ENCODE results near the gene EDDM3A.
"Not testable (repeated sequence)": the region's sequence is repeated elsewhere in the genome, so short reads cannot be mapped to it uniquely, and the experiment has no call there.

The EDDM3A gene

DNA sequence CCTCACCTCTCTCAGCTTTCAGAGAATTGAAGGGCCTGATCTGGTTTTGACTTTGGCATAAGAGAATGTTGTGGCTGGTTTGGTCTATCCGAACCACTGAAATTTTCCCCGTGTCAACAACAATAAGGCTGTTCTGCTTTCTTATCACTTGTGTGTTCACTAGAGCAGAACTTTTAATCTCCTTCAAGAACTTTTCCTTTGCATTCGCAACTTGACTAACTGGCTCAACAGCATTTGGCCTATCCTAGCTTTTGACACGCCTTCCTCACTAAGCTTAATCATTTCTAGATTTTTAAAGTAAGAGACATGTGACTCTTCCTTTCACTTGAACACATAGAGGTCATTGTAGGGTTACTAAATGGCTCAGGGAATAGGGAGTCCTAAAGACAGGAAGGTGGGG, 25.9 kb upstream of the EDDM3A start:
- Mint-ChIP-seq H3K27ac (no peak overlapping the region), H3K36me3 (ENCODE audit: low read depth) (no peaks in the 10 kb centered on the region), H3K27me3 (ENCODE audit: low read depth) (peaks cover 27% of the 10 kb centered on the region), H3K9me3 (no peaks in the 10 kb centered on the region), H3K4me1 (ENCODE audit: low read depth) (peaks cover 3% of the 10 kb centered on the region), H3K4me3 (no peak overlapping the region)
- DNase-seq (ENCODE audit: low spot score): no peak

- Mint-ChIP-seq H3K27me3 (ENCODE audit: low read depth) (peaks cover 27% of the 10 kb centered on the region), H3K4me1 (ENCODE audit: low read depth) (peaks cover 3% of the 10 kb centered on the region), H3K4me3 (no peak overlapping the region), H3K36me3 (ENCODE audit: low read depth) (no peaks in the 10 kb centered on the region), H3K9me3 (no peaks in the 10 kb centered on the region), H3K27ac (no peak overlapping the region)
- DNase-seq (ENCODE audit: low spot score): no peak
These were observed 24.9 kb upstream of the EDDM3A start for GRCh38 chr14:20720741-20721140.

GRCh38 chr14:20722016-20722415, 23.7 kb upstream of the EDDM3A start:
- Mint-ChIP-seq H3K27me3 (ENCODE audit: low read depth) (peaks cover 24% of the 10 kb centered on the region), H3K9me3 (no peaks in the 10 kb centered on the region), H3K27ac (no peak overlapping the region), H3K36me3 (ENCODE audit: low read depth) (no peaks in the 10 kb centered on the region), H3K4me3 (no peak overlapping the region), H3K4me1 (ENCODE audit: low read depth) (peaks cover 3% of the 10 kb centered on the region)
- DNase-seq (ENCODE audit: low spot score): no peak

GRCh38 chr14:20723488-20723887, 22.2 kb upstream of the EDDM3A start:
- Mint-ChIP-seq H3K4me1 (ENCODE audit: low read depth) (peaks cover 3% of the 10 kb centered on the region), H3K27me3 (ENCODE audit: low read depth) (peaks cover 31% of the 10 kb centered on the region), H3K36me3 (ENCODE audit: low read depth) (no peaks in the 10 kb centered on the region), H3K4me3 (no peak overlapping the region), H3K27ac (no peak overlapping the region), H3K9me3 (no peaks in the 10 kb centered on the region)
- DNase-seq (ENCODE audit: low spot score): no peak

DNA sequence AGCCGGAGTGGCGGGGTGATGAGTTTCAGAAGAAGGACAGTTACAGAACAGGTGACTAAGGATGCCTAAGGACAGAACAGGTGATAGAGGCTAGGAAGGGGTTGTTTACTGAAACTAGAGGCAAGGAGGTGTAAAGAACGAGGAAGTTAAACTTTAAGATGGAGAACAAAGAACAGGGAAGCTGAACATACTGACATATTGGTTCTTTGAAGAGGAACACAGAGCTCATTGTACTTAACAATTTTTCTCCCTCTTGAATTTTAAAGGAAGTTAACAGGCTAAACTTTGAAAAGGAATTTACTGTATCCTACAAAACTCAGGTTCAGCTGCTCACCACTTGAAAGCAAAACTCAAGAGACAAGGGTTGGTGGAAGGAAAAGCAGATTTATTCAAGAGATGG, 19.6 kb upstream of the EDDM3A start:
- not testable (repeated sequence) for H3K9me3 Mint-ChIP-seq; DNase-seq (ENCODE audit: low spot score); H3K27ac Mint-ChIP-seq; H3K4me1 Mint-ChIP-seq (ENCODE audit: low read depth); H3K36me3 Mint-ChIP-seq (ENCODE audit: low read depth); H3K4me3 Mint-ChIP-seq
- H3K27me3 Mint-ChIP-seq (ENCODE audit: low read depth): peaks cover 31% of the 10 kb centered on the region

- peaks cover 29% of the 10 kb centered on the region for H3K27me3 Mint-ChIP-seq (ENCODE audit: low read depth)
- H3K9me3 Mint-ChIP-seq: no peaks in the 10 kb centered on the region
- no peak for DNase-seq (ENCODE audit: low spot score)
- H3K4me1 Mint-ChIP-seq (ENCODE audit: low read depth): no peaks in the 10 kb centered on the region
- no peak overlapping the region for H3K27ac Mint-ChIP-seq
- no peaks in the 10 kb centered on the region for H3K36me3 Mint-ChIP-seq (ENCODE audit: low read depth)
- H3K4me3 Mint-ChIP-seq: no peak overlapping the region
These were observed 19.2 kb upstream of the EDDM3A start for GRCh38 chr14:20726531-20726930.

DNA sequence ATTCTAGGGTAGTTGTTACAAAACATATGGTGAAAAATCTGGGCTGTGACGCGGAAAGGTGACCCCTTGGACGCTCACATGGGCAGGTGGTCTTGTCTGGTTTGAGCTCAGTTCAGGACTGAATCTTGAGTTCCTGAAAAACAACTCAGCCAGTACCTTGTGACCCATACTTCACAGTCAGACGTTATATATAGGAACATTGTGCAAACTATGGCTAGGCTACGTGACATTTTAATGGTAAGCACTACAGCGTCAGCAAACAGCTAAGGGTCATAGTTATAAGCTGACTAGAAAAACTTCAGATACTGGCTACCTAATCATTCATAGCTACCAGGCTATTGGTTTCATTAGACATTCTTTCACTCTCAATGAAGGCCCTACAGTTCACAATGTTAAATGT, 14.8 kb upstream of the EDDM3A start:
- DNase-seq (ENCODE audit: low spot score): no peak
- H3K36me3 Mint-ChIP-seq (ENCODE audit: low read depth): no peaks in the 10 kb centered on the region
- peaks cover 9% of the 10 kb centered on the region for H3K27me3 Mint-ChIP-seq (ENCODE audit: low read depth)

DNA sequence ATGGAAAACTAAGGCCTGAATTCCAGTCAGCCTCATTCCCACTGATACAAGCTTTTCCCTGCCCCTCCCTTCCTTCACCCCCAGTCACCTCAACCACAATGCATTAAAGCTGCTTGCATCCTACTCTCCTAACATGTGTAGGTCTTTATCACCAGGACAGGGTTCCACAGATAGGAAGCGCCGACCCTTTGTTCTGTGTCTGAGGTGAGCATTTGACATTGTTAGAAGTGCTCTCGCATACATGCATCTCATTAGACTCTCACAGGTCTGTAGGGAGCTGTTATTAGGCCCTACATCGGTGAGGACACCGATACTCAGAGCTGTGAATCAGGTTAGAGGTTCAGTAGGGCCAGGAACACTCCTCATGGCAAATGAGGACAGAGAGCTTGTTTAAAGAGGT, 13.2 kb upstream of the EDDM3A start:
- H3K27ac Mint-ChIP-seq: no peak overlapping the region
- H3K4me3 Mint-ChIP-seq: no peak overlapping the region
- no peak for DNase-seq (ENCODE audit: low spot score)
- H3K4me1 Mint-ChIP-seq (ENCODE audit: low read depth): peaks cover 3% of the 10 kb centered on the region
- no peaks in the 10 kb centered on the region for H3K36me3 Mint-ChIP-seq (ENCODE audit: low read depth)
- peaks cover 7% of the 10 kb centered on the region for H3K27me3 Mint-ChIP-seq (ENCODE audit: low read depth)
- no peaks in the 10 kb centered on the region for H3K9me3 Mint-ChIP-seq

More for the DNA sequence above, 14.8 kb upstream of the EDDM3A start:
- Mint-ChIP-seq H3K4me1 (ENCODE audit: low read depth) (peaks cover 3% of the 10 kb centered on the region), H3K27ac (no peak overlapping the region), H3K9me3 (no peaks in the 10 kb centered on the region), H3K4me3 (no peak overlapping the region)

DNA sequence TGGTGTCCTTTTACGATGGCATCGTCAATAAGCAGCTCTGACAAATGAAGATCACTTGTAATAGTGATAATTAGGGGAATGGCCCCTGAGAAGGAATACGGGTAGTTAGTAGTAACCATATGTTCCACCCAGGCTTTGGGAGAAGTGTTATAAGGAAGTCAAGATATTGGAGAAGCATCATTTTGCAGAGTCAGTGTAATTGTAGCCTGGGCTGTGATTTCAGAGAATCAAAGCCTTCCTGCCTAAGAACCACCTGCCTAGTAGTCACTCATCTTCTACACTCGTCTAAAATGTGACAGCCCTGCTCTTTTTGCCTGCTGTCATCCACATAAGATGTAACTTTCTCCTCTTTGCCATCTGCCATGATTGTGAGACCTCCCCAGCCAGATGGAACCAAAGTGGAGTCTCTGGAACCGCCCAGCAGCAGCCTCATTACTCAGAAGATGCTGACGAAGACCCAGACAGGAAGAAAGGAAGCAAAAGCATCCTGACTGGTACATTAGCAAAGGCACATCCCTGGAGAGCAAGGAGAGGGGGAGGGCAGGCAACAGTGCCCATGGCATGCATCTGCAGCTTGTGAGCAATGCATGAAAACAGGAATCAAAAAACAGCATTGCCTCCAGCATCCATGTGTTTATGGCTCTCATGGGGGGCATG, 12.6 kb upstream of the EDDM3A start:
- DNase-seq (ENCODE audit: low spot score): no peak
- Mint-ChIP-seq H3K4me1 (ENCODE audit: low read depth) (peaks cover 3% of the 10 kb centered on the region), H3K27ac (no peak overlapping the region), H3K36me3 (ENCODE audit: low read depth) (no peaks in the 10 kb centered on the region), H3K9me3 (no peaks in the 10 kb centered on the region), H3K4me3 (no peak overlapping the region), H3K27me3 (ENCODE audit: low read depth) (peaks cover 4% of the 10 kb centered on the region)

DNA sequence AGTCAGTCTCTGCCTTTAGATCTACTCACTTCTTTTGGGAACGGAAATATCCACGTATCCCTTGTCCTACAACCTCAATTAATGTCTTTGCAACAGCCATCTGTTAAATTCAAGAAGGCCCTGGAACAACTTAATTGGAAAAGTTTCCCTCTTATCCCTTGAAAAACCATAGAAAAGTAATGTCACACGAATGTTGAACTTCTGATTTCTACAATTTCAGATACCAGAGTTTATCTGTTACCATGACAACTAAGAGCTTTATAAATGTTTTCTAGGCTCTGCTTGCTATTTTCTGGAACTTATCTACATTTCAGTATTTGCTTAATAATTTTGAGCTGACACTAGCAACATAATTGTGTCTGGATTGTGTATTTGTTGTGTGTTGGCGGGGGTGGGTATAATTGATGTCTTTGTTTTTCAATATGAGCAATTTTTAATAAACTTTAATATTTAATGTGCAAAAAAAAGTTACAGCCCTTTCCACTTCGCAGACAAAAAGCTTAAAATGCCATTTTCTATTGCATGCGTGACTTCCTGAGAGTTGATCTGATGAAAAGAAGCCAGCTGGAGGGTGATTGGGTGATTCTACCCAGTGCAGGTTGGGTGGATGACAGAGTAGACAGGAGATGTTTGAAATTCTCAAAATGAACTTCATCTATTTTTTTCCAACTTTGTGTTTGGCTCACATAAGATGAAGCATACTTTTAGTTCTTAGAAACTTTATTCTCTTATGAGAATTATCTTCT, 11.8 kb upstream of the EDDM3A start:
- no peak overlapping the region for H3K27ac Mint-ChIP-seq
- H3K36me3 Mint-ChIP-seq (ENCODE audit: low read depth): no peaks in the 10 kb centered on the region
- peaks cover 3% of the 10 kb centered on the region for H3K4me1 Mint-ChIP-seq (ENCODE audit: low read depth)
- no peak overlapping the region for H3K4me3 Mint-ChIP-seq
- peaks cover 4% of the 10 kb centered on the region for H3K27me3 Mint-ChIP-seq (ENCODE audit: low read depth)
- no peaks in the 10 kb centered on the region for H3K9me3 Mint-ChIP-seq
- DNase-seq (ENCODE audit: low spot score): no peak

- no peaks in the 10 kb centered on the region for H3K36me3 Mint-ChIP-seq (ENCODE audit: low read depth)
- H3K9me3 Mint-ChIP-seq: no peaks in the 10 kb centered on the region
- no peak overlapping the region for H3K4me3 Mint-ChIP-seq
These were observed 11.3 kb upstream of the EDDM3A start for GRCh38 chr14:20734430-20734806.

DNA sequence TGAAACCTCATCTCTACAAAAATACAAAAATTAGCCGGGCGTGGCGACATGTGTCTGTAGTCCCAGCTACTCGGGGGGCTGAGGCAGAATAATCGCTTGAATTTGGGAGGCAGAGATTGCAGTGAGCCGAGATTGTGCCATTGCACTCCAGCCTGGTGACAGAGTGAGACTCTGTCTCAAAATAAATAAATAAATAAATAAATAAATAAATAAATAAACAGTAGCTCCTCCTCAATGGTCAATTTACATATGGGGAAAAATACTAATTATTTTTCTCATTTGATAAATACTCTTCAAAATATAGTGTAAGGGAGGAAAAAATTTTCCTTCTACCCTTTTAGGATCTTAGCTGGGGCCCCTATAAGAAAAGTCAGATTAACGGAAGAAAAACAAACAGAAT, 7.4 kb upstream of the EDDM3A start:
- not testable (repeated sequence) for DNase-seq (ENCODE audit: low spot score); H3K27me3 Mint-ChIP-seq (ENCODE audit: low read depth); H3K36me3 Mint-ChIP-seq (ENCODE audit: low read depth); H3K9me3 Mint-ChIP-seq; H3K27ac Mint-ChIP-seq; H3K4me1 Mint-ChIP-seq (ENCODE audit: low read depth); H3K4me3 Mint-ChIP-seq

More at GRCh38 chr14:20734430-20734806, 11.3 kb upstream of the EDDM3A start:
- DNase-seq (ENCODE audit: low spot score): no peak
- H3K27me3 Mint-ChIP-seq (ENCODE audit: low read depth): peaks cover 4% of the 10 kb centered on the region
- H3K4me1 Mint-ChIP-seq (ENCODE audit: low read depth): peaks cover 3% of the 10 kb centered on the region
- no peak overlapping the region for H3K27ac Mint-ChIP-seq

GRCh38 chr14:20742132-20742531, 3.6 kb upstream of the EDDM3A start:
- H3K36me3 Mint-ChIP-seq (ENCODE audit: low read depth): no peaks in the 10 kb centered on the region
- H3K4me3 Mint-ChIP-seq: no peak overlapping the region
- H3K4me1 Mint-ChIP-seq (ENCODE audit: low read depth): no peaks in the 10 kb centered on the region

DNA sequence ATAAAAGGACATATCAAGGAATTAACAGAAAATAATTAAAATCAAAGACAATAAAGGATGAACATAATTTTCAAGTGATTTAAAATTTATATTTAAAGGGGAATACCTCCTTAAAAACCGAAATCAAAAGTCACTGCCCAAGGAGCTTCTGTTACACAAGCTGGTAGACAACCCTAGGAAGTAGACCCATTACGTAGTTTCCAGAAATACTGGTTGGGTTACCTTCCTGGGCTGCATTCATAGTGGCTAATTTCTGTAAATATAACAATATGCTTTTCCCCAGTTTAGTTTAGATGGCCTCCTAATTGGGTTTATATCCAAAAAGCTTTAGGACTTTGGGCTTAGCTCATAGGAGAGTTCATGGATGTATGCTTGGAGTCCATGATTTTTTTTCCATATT, 2.1 kb upstream of the EDDM3A start:
- no peak overlapping the region for H3K4me3 Mint-ChIP-seq
- no peak overlapping the region for H3K27ac Mint-ChIP-seq
- H3K36me3 Mint-ChIP-seq (ENCODE audit: low read depth): no peaks in the 10 kb centered on the region
- H3K27me3 Mint-ChIP-seq (ENCODE audit: low read depth): no peaks in the 10 kb centered on the region
- no peaks in the 10 kb centered on the region for H3K9me3 Mint-ChIP-seq
- no peaks in the 10 kb centered on the region for H3K4me1 Mint-ChIP-seq (ENCODE audit: low read depth)
- DNase-seq (ENCODE audit: low spot score): no peak

More at GRCh38 chr14:20742132-20742531, 3.6 kb upstream of the EDDM3A start:
- Mint-ChIP-seq H3K9me3 (no peaks in the 10 kb centered on the region), H3K27ac (no peak overlapping the region), H3K27me3 (ENCODE audit: low read depth) (peaks cover 2% of the 10 kb centered on the region)
- DNase-seq (ENCODE audit: low spot score): no peak

DNA sequence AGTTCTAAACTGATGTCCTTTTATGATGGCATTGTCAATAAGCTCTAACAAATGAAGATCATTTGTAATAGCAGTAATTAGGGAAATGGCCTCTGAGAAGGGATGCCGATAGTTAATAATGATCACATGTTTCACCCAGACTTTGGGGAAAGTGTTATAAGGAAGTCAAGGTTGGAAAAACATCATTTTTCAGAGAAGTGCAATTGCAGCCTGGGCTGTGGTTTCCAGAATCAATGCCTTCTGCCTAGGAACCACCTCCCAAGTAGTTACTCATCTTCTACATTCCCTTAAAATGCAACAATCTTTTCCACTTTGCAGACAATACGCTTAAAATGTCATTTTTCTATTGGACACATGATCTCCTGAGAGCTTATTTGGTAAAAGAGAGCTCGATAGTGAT, 879 bp downstream of the EDDM3A start:
- Mint-ChIP-seq H3K27me3 (ENCODE audit: low read depth) (no peaks in the 10 kb centered on the region), H3K36me3 (ENCODE audit: low read depth) (no peaks in the 10 kb centered on the region), H3K4me3 (no peak overlapping the region), H3K4me1 (ENCODE audit: low read depth) (peaks cover 4% of the 10 kb centered on the region), H3K9me3 (peaks cover 1% of the 10 kb centered on the region), H3K27ac (no peak overlapping the region)
- DNase-seq (ENCODE audit: low spot score): no peak

Data from T-helper 2 cell treated with Interferon-gamma antibody and Interleukin-4, amounts not matched to agents 5 μg/mL and 100 μg/mL, for 36 hours (primary cell).